HuH-7 (cell line): ENCODE measurements around the gene MXD4.
"Not testable (repeated sequence)": the region's sequence is repeated elsewhere in the genome, so short reads cannot be mapped to it uniquely, and the experiment has no call there.

ENCODE experiments used
- DNase-seq: peaks from one replicate; pipeline ENCODE4 v3.0.0; 2011; ENCODE audit warnings: low spot score

The MXD4 gene

GRCh38 chr4:2275044-2275397 is 13.1 kb upstream of the MXD4 start:
- not testable (repeated sequence) for DNase-seq

DNA sequence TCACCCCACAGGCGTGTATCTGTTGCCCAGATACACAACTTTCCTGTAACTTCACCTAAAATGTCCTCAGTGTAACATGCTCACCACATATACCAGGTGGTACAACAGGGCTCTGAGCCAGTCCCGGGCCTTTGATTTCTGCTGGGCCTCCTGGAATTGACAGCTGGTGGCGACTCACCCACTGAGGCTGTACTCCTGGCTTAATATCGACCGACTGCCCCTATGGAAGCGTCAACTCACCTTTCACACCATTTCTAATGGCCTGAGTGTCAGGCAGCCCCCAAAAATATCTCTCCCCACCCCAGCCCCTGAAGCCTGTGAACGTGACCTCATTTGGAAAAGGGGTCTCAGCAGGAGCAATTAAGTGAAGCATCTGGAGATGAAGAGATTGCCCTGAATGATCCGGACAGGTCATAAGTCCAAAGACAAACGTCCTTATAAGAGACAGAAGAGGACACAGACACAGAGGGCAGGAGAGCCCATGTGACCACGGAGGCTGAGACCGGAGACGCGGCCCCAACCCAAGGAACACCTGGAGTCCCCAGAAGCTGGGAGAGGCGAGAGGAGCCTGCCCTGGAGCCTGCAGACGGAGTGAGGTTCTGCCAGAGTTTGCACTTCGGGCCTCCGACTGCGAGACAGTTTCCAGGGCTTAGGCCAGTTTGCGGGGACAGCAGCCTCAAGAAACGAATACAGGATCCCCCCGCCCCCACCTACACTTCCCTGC is 12.6 kb upstream of the MXD4 start:
- no peak for DNase-seq

- DNase-seq = no peak
These were observed 11.9 kb upstream of the MXD4 start for GRCh38 chr4:2273657-2274319.

GRCh38 chr4:2273221-2273620 is 11.3 kb upstream of the MXD4 start:
- DNase-seq = no peak

GRCh38 chr4:2272828-2273120 is 10.9 kb upstream of the MXD4 start:
- no peak for DNase-seq

GRCh38 chr4:2272026-2272827 is 10.3 kb upstream of the MXD4 start:
- DNase-seq = no peak

DNA sequence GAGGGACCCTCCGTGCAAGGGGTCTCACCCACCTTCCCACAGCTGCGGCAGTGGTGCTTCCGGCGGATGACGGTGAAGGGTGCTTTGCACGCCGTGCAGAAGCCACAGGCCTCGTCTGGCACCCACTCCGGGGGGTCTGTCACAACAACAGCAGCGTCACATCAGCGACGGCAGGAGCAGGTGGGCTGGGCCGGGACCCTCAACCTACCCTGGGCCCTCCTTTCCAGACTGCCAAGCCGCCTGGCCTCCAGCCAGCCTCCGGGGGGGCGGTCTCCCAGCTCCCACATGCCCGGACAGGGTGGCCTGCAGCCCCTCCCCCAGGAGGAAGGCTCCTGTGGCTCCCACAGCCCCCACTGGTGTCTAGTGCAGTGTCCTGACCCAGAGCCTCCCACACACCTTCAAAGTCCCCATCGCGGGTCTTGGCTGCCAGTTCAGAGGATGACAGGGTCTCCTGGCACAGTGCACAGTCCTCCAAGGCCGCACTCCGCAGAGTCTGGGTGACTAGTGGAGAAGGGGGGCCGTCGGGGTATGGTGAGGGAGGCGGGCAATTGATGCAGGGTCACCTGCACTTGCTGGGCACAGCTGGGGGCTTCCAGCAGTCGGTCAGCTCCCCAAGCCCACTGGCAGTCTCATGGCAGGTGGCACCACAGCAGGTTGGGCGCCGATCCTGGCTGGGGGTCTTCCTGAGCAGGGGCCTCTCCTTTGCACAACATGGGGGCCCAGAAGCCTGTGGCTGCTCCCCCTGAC is 9.5 kb upstream of the MXD4 start:
- DNase-seq = no peak

DNA sequence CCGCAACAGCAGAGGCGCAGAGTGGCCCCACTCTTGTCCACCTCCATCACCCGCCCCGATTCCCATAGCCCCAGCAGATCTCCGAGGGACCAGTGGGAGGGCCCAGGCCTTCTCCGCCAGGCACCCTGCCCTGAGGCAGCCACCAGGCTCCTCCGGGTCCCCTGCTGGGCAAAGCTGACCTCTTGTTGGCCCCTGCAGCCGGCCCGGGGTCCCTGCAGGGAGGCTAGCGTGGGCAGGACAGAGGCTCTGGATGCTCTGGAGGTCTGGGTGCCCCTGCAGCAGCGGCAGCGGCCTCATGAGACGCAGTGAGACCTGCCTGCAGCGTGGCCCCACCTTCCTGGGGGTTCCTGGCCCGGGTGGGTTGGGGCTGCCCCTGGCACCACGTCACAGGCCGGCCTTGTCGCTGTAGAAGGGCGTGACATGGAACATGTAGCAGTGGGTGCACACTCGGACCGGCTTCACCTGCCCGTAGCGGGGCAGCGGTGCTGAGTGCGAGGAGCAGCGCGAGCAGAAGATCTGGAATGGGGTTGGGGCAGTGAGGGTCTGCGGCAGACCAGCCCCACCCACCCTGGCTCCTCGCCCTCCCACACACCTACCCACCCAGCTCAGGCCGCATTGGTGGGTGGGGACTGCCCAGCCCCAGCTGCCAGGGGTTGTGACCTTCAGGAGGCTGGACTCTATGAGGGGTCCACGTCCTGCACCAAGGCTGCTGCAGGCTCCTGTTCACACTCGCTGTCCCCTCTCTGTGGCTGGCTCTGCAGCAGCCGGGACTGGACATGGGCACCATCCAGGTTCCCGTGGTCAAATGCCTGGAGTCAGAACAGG is 8.6 kb upstream of the MXD4 start:
- no peak for DNase-seq

DNA sequence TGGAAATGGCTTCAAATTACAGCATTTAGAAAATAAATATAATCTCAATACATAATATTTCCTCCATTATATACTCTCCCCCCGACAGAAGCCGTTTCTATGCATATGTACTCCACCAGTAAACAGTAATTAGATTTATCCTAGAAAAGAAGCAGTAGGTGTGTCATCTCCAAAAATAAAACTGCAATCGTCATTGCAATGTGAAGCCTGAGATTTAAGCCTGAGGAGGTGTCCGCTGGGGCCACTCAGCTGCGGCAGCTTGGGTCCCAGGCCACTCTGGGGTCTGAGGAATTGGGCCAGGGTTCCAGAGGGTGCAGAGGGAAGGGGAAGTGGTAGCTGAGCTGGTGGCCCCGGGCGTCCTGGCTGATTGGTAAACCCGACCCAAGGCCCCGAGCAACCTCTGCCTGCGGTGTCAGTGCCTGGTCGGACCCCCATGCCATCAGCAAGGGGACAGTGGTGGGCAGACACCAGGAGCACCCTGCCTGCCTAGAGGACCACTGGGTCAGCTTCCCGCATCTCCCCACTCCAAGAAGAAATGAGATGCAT is 7.8 kb upstream of the MXD4 start:
- DNase-seq = no peak

DNA sequence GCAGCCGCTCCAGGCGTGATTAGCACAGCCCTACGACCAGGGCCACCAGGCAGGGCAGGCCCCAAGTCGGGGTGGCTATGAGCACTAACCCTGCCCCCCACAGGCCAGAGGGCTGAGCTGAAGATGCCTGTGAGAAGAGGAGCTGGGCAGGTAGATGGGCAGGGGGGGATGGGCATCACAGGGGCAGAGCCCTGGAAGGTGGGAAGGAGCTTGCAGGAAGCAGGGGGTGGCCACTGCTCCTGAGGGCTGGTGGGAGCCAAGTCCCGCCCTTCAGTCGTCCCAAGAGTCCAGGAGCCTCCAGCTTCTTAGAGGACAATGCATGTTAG is 7.3 kb upstream of the MXD4 start:
- no peak for DNase-seq

GRCh38 chr4:2268357-2269205 is 6.7 kb upstream of the MXD4 start:
- DNase-seq = no peak

DNA sequence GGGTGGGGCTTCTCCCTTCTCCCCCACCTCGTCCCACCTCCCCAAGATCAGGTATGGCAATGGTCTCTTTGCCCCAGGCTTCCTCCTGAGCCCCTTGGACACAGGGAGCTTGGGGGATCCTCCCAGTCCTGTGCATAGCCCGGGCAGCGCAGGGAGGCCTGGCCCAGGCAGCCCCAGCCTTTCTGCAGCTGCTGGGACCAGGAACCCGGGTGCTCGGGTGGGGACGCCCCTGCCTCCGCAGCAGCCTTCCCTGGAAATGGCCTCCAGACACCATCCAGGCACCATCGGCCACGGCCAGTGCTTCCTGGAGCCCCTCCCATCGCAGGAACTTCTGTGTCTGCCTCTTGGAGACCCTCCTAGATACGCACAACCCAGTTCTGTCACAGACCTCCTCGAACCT is 5.9 kb upstream of the MXD4 start:
- DNase-seq = no peak

DNA sequence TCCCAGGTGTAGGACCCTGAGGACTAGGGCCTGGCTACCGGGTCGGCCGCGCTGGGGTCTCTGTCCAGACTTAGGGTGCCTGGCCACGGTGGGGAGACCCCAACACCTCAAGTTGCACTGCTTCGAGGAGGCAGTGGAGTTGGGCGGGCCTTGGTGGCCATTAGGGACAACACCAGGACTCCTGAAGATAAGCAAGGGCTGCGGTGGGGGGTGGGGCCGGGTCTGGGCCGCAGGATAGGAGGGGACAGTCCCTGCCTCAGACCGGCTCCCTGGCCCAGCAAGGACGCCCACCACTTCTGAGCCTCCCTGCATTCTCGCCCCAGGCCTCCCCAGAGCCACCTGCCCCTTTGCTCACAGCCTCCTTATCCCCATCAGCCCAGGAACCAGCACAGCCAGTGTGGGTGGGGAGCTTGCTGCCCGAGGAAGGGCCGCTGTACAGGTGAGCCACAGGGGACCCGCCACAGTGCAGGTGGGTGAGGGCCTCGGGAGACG is 5.5 kb upstream of the MXD4 start:
- no peak for DNase-seq

DNA sequence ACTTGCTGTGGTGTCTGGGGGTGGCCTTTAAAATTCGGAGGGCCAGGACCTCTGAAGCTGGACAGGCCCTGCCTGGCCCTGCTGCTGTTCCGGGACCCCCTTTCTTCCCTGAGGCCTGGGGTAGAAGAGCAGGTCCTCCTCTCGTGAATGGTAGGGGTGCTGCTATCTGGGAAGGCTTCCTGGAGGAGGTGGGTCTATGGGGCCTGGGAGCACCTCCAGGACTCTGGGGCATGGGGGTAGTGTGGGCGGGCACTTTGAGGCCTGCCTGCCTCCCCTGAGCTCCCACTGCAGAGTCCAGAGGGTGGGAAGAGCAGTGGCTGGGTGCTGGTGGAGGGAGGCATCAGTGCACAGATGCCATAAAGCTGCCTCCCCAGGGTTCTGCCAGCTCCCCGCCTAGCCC is 4.9 kb upstream of the MXD4 start:
- DNase-seq = no peak

- no peak for DNase-seq
These were observed 4.3 kb upstream of the MXD4 start for GRCh38 chr4:2266181-2266580.

DNA sequence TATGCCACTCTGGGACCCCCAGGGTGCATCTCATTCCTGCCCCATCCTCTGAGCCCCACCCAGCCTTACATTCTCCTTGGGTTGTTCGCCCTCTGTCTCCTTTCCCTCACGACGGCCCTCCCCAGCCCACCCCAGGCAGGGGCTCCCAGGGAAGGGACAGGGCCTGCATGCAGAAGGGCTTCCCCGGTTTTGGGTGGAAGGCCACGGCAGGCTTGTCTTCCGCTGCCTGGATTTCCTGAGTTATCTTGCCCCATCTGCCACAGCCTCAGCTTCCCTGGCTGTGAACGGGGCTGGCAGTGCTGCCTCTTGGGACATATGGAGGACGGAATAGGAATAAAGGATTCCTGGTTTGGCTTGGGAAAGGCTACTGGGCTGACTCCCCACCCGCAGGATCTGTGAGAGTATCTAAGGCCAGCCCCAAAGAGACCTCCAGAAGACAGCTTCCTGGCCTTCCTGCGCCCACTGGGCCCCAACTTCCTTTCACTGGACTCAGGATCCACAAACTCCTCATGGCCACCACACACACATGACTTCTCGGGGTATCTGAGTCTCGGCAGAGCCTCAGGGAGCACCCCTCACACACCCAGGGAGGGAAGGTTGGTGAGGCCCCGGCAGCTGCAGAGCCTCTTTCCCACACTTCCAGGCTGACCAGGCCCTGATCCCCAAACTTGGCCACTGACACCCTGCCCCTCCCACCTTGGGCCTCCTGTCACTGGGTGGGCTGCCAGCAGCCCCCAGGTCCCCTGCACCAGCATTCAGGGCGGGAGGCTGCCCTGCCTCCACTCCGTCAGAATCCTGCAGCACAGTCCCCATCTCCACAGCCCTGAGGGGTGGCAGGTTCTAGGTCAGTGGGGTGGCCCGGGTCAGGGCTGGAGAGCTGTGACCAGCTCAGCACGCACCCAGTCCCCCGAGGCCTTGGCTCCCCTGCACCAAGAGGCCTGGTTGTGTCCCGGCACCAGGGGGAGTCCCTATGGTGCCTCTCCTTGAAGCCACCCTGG is 3.5 kb upstream of the MXD4 start:
- no peak for DNase-seq

DNA sequence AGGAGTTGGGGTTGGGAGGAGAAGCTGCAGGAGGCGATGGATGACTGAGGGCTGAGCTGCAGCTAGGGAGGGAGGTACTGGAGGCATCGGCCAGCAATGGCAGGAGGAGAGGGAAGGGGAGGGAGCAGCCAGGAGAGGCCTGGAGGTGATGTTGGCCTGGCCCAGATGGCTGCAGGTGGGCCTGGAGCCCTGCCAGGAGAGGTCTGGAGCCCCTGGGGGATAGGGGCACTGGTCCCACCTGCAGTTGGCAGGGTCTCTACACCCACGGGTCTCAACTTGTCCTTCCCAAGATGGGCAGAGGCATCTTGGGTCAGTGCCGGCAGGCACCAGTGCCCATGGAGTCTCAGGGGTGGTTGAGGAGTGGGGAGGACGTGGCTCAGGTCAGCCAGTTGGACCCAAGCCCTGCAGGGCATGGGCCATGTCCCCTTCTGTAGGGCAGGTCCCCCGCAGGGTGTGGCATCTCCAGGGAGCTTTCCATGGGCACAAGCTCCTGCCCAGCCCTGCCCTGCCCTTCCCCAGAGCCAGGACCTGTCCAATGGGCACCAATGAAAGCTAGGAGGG is 2.7 kb upstream of the MXD4 start:
- DNase-seq = no peak

GRCh38 chr4:2263926-2264321 is 2.0 kb upstream of the MXD4 start:
- no peak for DNase-seq

- DNase-seq = no peak
These were observed 988 bp upstream of the MXD4 start for GRCh38 chr4:2262944-2263250.
